ENCODE measurements around the gene HTRA3.
A peak's percentile ranks its signal among the peaks of the same experiment; 100 is the strongest.

The HTRA3 gene

GRCh38 chr4:8315435-8316250, 46.1 kb downstream of the HTRA3 start:
- peak overlapping the region; percentile 45 for H3K27ac ChIP-seq (replicated peaks)
- DNase-seq (ENCODE audit: low read depth in 1 of 2, low spot score in 1 of 2), result peak in 1 of 2 experiments; percentile 49
- no peaks in the 10 kb centered on the region for H3K27me3 ChIP-seq (ENCODE audit: insufficient read depth, poor library complexity, severe bottlenecking)
- H3K4me3 ChIP-seq (replicated peaks; ENCODE audit: insufficient read depth, low read length), result no peak overlapping the region
- TF ChIP-seq POLR2AphosphoS5 (IDR thresholded peaks at IDR 0.05; ENCODE audit: low read depth), result no peak
- no peak for TF ChIP-seq CTCF (IDR thresholded peaks at IDR 0.05; ENCODE audit: insufficient read depth, low read length)
- TF ChIP-seq SPI1 (IDR thresholded peaks at IDR 0.05; ENCODE audit: borderline replicate concordance, low read depth), result no peak
- TF ChIP-seq REST (IDR thresholded peaks at IDR 0.05; ENCODE audit: insufficient replicate concordance, low read depth), result no peak
- TF ChIP-seq GABPA (IDR thresholded peaks at IDR 0.05; ENCODE audit: low read depth), result no peak

- no peak overlapping the region for H3K27ac ChIP-seq (replicated peaks)
- TF ChIP-seq SPI1 (IDR thresholded peaks at IDR 0.05; ENCODE audit: borderline replicate concordance, low read depth) (no peak), CTCF (IDR thresholded peaks at IDR 0.05; ENCODE audit: insufficient read depth, low read length) (no peak), POLR2AphosphoS5 (IDR thresholded peaks at IDR 0.05; ENCODE audit: low read depth) (no peak), GABPA (IDR thresholded peaks at IDR 0.05; ENCODE audit: low read depth) (no peak), REST (IDR thresholded peaks at IDR 0.05; ENCODE audit: insufficient replicate concordance, low read depth) (no peak)
- no peak overlapping the region for H3K4me3 ChIP-seq (replicated peaks; ENCODE audit: insufficient read depth, low read length)
Measured at GRCh38 chr4:8316251-8316771, 46.8 kb downstream of the HTRA3 start.

GRCh38 chr4:8316911-8317351, 47.4 kb downstream of the HTRA3 start:
- DNase-seq (ENCODE audit: low read depth in 1 of 2, low spot score in 1 of 2), result no peak
- TF ChIP-seq GABPA (IDR thresholded peaks at IDR 0.05; ENCODE audit: low read depth), result no peak
- no peak for TF ChIP-seq REST (IDR thresholded peaks at IDR 0.05; ENCODE audit: insufficient replicate concordance, low read depth)
- no peak for TF ChIP-seq SPI1 (IDR thresholded peaks at IDR 0.05; ENCODE audit: borderline replicate concordance, low read depth)
- no peak for TF ChIP-seq POLR2AphosphoS5 (IDR thresholded peaks at IDR 0.05; ENCODE audit: low read depth)
- TF ChIP-seq CTCF (IDR thresholded peaks at IDR 0.05; ENCODE audit: insufficient read depth, low read length), result no peak
- no peak overlapping the region for H3K27ac ChIP-seq (replicated peaks)
- H3K27me3 ChIP-seq (ENCODE audit: insufficient read depth, poor library complexity, severe bottlenecking), result no peaks in the 10 kb centered on the region
- H3K4me3 ChIP-seq (replicated peaks; ENCODE audit: insufficient read depth, low read length), result no peak overlapping the region

More at GRCh38 chr4:8316251-8316771, 46.8 kb downstream of the HTRA3 start:
- no peaks in the 10 kb centered on the region for H3K27me3 ChIP-seq (ENCODE audit: insufficient read depth, poor library complexity, severe bottlenecking)
- DNase-seq (ENCODE audit: low read depth in 1 of 2, low spot score in 1 of 2), result no peak
